Body of pancreas (tissue), 4 donors: ENCODE measurements around the gene AMMECR1. TPM values are rescaled to one million over a fixed set of nuclear protein-coding genes. Genes with fewer than 3 reads are reported as not detected.

Experiments used
- ATAC-seq: fragments of 150-250 bp; one replicate; pipeline ENCODE4 v1.9.1; 2016
- DNase-seq, 4 donors: peaks; one replicate each; pipeline ENCODE4 v3.0.0-alpha.2; 2019
- H3K27ac ChIP-seq, 4 donors: fragments of 200-600 bp; sonication (generic); 1 replicate in 3 of 4; 2 replicates in 1 of 4; pipeline versions ENCODE4 v1.5.1 to v1.6.1; 2016 to 2019; ENCODE audit warnings: mild to moderate bottlenecking in 1 of 4, mixed read lengths in 1 of 4, moderate library complexity in 1 of 4
- H3K27me3 ChIP-seq, 2 donors: fragments of 200-600 bp; sonication (generic); one replicate each; pipeline ENCODE4 v1.6.0; 2016; ENCODE audit warnings: mild to moderate bottlenecking in 1 of 2
- H3K36me3 ChIP-seq, 2 donors: fragments of 200-600 bp; sonication (generic); replicated peaks in 1 of 2; 2 replicates each; pipeline ENCODE4 v1.5.1; 2016; ENCODE audit warnings: low read depth in 2 of 2; ENCODE audit not compliant: insufficient read depth in 1 of 2
- H3K4me1 ChIP-seq: fragments of 200-600 bp; sonication (generic); one replicate; pipeline ENCODE4 v1.6.0; 2016
- H3K4me3 ChIP-seq, 2 donors: fragments of 200-600 bp; sonication (generic); 1 replicate in 1 of 2; 2 replicates in 1 of 2; pipeline ENCODE4 v1.5.1; 2016 to 2019
- H3K9me3 ChIP-seq, 3 donors: fragments of 200-600 bp; sonication (generic); 1 replicate in 2 of 3; 2 replicates in 1 of 3; pipeline ENCODE4 v1.5.1; 2016
- POLR2A ChIP-seq, 3 donors: fragments of 450-650 bp; IDR thresholded peaks; one replicate each; pipeline ENCODE4 v1.6.1; 2016; ENCODE audit warnings: antibody characterized with exemption in 3 of 3, mild to moderate bottlenecking in 2 of 3
- WGBS, 2 donors: methylation state at CpG; one replicate each; pipeline ENCODE4 v1.1.5; 2017; 5-methylcytosine and 5-hydroxymethylcytosine counted together
- intact Hi-C: fragments of 100-400 bp; cut with DNase I; formaldehyde crosslinking; loops from one replicate; pipeline ENCODE4 v1.15.1; 2023
- total RNA-seq, 2 donors: library from RNA; depleted of rRNA; stranded (reverse); fragments of >200 nt; gene quantifications; one replicate each; pipeline ENCODE4 v1.1.0, GENCODE V29; 2016
- TF ChIP-seq, protein P1 (sequence below), 7 experiments: fragments of 450-650 bp in 4 of 7; fragments of 200-600 bp in 3 of 7; sonication (generic) in 3 of 7; IDR thresholded peaks; one replicate each; pipeline ENCODE4 v1.5.1; 2016 to 2019; ENCODE audit warnings: antibody characterized with exemption in 7 of 7

Gene AMMECR1
- total RNA-seq, 2 donors from 2014 or later = 1.6 to 6.5 TPM

- no peak overlapping the region for H3K4me3 ChIP-seq
- H3K27me3 ChIP-seq = no peaks in the 10 kb centered on the region
- H3K4me1 ChIP-seq = no peaks in the 10 kb centered on the region
- no peak for ATAC-seq
- H3K27ac ChIP-seq = no peak overlapping the region
- no peaks in the 10 kb centered on the region for H3K9me3 ChIP-seq
- DNase-seq = no peak
- H3K36me3 ChIP-seq = no peaks in the 10 kb centered on the region
- intact Hi-C loops = no loop called here
- TF ChIP-seq POLR2A (IDR thresholded peaks at IDR 0.05) = no peak
- TF ChIP-seq, protein P1, sequence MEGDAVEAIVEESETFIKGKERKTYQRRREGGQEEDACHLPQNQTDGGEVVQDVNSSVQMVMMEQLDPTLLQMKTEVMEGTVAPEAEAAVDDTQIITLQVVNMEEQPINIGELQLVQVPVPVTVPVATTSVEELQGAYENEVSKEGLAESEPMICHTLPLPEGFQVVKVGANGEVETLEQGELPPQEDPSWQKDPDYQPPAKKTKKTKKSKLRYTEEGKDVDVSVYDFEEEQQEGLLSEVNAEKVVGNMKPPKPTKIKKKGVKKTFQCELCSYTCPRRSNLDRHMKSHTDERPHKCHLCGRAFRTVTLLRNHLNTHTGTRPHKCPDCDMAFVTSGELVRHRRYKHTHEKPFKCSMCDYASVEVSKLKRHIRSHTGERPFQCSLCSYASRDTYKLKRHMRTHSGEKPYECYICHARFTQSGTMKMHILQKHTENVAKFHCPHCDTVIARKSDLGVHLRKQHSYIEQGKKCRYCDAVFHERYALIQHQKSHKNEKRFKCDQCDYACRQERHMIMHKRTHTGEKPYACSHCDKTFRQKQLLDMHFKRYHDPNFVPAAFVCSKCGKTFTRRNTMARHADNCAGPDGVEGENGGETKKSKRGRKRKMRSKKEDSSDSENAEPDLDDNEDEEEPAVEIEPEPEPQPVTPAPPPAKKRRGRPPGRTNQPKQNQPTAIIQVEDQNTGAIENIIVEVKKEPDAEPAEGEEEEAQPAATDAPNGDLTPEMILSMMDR (IDR thresholded peaks at IDR 0.05) = no peak
Observed at GRCh38 chrX:110204986-110205385, 112.9 kb downstream of the AMMECR1 start.

- H3K36me3 ChIP-seq = no peaks in the 10 kb centered on the region
- H3K27me3 ChIP-seq = no peaks in the 10 kb centered on the region
- intact Hi-C loops = no loop called here
- H3K9me3 ChIP-seq = no peaks in the 10 kb centered on the region
- no peak for TF ChIP-seq POLR2A (IDR thresholded peaks at IDR 0.05)
- TF ChIP-seq, protein P1 (IDR thresholded peaks at IDR 0.05) = no peak
- no peak overlapping the region for H3K4me3 ChIP-seq
- no peak overlapping the region for H3K27ac ChIP-seq
- no peaks in the 10 kb centered on the region for H3K4me1 ChIP-seq
- no peak for ATAC-seq
- DNase-seq = no peak
- WGBS, 2 donors = 86 to 93% methylated on average over 3 of the region's 3 CpGs
Observed at GRCh38 chrX:110201799-110202198, 116.1 kb downstream of the AMMECR1 start.

DNA sequence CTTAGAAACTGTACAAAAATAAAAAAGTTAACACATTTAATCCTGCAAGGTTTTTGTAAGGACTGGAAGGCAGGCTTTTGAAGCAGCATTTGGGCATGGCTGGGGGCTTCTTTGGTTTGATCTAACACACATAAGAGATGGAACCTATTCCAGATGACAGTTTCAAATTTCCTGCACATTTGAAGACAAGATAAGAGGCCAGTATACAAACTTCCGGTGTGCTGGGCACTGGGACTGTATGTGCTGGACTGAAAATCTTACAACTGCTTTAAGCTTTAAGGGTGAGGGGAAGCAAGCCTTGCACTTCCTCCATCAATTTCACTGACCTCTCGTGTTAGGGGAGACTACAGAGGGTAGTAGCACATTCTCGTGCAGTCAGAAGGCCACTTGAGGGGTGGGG lies 122.9 kb downstream of the AMMECR1 start:
- Histone ChIP-seq H3K9me3 (no peaks in the 10 kb centered on the region), H3K27ac (no peak overlapping the region), H3K4me1 (no peaks in the 10 kb centered on the region), H3K36me3 (no peaks in the 10 kb centered on the region), H3K4me3 (no peak overlapping the region), H3K27me3 (no peaks in the 10 kb centered on the region)
- ATAC-seq = no peak
- WGBS, 2 donors = 73 to 76% methylated on average over 3 of the region's 3 CpGs
- DNase-seq = no peak
- intact Hi-C loops = no loop called here
- TF ChIP-seq, protein P1 (IDR thresholded peaks at IDR 0.05) = no peak
- no peak for TF ChIP-seq POLR2A (IDR thresholded peaks at IDR 0.05)

DNA sequence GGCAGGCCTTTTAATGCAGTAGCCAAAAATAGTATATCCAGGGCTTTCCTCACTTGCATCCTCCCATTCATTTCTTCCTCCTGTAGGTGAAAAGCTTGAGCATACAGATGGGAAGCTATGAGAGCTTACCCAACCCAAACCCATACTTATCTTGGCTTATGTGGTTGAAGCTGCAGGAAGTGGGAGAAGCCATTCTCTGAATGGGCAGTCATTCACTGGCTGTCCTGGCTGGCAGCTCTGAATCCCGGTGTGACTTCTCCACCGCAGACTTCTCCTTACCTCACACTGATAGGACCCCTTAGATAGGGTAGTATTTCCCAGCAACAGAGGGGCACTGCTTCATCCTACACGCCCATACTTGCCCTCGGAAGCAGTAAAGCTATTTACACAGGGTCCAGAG lies 125.4 kb downstream of the AMMECR1 start:
- H3K27ac ChIP-seq = no peak overlapping the region
- 75 to 100% methylated on average over 1 to 4 of the region's 4 CpGs for WGBS, 2 donors

More for the DNA sequence above, 125.4 kb downstream of the AMMECR1 start:
- H3K9me3 ChIP-seq = no peaks in the 10 kb centered on the region
- ATAC-seq (no peak), DNase-seq (no peak)
- H3K27me3 ChIP-seq = no peaks in the 10 kb centered on the region
- no peaks in the 10 kb centered on the region for H3K4me1 ChIP-seq
- no peak overlapping the region for H3K4me3 ChIP-seq
- intact Hi-C loops = no loop called here
- TF ChIP-seq, protein P1 (IDR thresholded peaks at IDR 0.05) = no peak
- TF ChIP-seq POLR2A (IDR thresholded peaks at IDR 0.05) = no peak
- H3K36me3 ChIP-seq = no peaks in the 10 kb centered on the region
